Neural progenitor cell (in vitro differentiated cells): ENCODE measurements around the gene ANXA11. TPM values are rescaled to one million over a fixed set of nuclear protein-coding genes. Genes with fewer than 3 reads are reported as not detected.

Experiments
- DNase-seq: peaks from one replicate; pipeline ENCODE4 v3.0.0-alpha.2; 2016; ENCODE audit warnings: low spot score
- H2AFZ ChIP-seq: fragments of 200-600 bp; sonication (generic); replicated peaks from 2 replicates; pipeline ENCODE4 v1.6.1; 2016; ENCODE audit warnings: antibody characterized with exemption
- H3F3A ChIP-seq: fragments of 200-600 bp; sonication (generic); 2 replicates; pipeline ENCODE4 v1.6.1; 2016; ENCODE audit warnings: antibody characterized with exemption, low read depth
- H3K27ac ChIP-seq: fragments of 200-600 bp; sonication (generic); 2 replicates; pipeline ENCODE4 v1.5.1; 2016; ENCODE audit warnings: mild to moderate bottlenecking
- H3K27me3 ChIP-seq: fragments of 200-600 bp; sonication (generic); 2 replicates; pipeline ENCODE4 v1.6.1; 2016; ENCODE audit warnings: mild to moderate bottlenecking, moderate library complexity
- H3K36me3 ChIP-seq: fragments of 200-600 bp; sonication (generic); 2 replicates; pipeline ENCODE4 v1.5.1; 2016
- H3K4me1 ChIP-seq: fragments of 200-600 bp; sonication (generic); 2 replicates; pipeline ENCODE4 v1.6.1; 2016; ENCODE audit warnings: mixed run types
- H3K4me2 ChIP-seq: fragments of 200-600 bp; sonication (generic); 2 replicates; pipeline ENCODE4 v1.6.1; 2016
- H3K4me3 ChIP-seq: fragments of 200-600 bp; sonication (generic); 2 replicates; pipeline ENCODE4 v1.5.1; 2016
- H3K79me2 ChIP-seq: fragments of 200-600 bp; sonication (generic); 2 replicates; pipeline ENCODE4 v1.6.1; 2016; ENCODE audit warnings: low read depth
- H3K9ac ChIP-seq: fragments of 200-600 bp; sonication (generic); 2 replicates; pipeline ENCODE4 v1.6.1; 2016
- H3K9me3 ChIP-seq: fragments of 200-600 bp; sonication (generic); 2 replicates; pipeline ENCODE4 v1.5.1; 2016; ENCODE audit warnings: low read depth
- H4K20me1 ChIP-seq: fragments of 200-600 bp; sonication (generic); 2 replicates; pipeline ENCODE4 v1.6.1; 2016; ENCODE audit warnings: low read depth
- H3K27ac Mint-ChIP-seq: 3 replicates; pipeline ENCODE4 v1.8.0; 2021; ENCODE audit warnings: mixed read lengths
- H3K27me3 Mint-ChIP-seq: 2 replicates; pipeline ENCODE4 v1.8.0; 2022; ENCODE audit warnings: low read depth, mild to moderate bottlenecking, inconsistent platforms, moderate library complexity, mixed read lengths; ENCODE audit not compliant: insufficient read depth
- H3K36me3 Mint-ChIP-seq: 3 replicates; pipeline ENCODE4 v1.8.0; 2021; ENCODE audit warnings: mixed read lengths
- H3K4me1 Mint-ChIP-seq: 3 replicates; pipeline ENCODE4 v1.8.0; 2021; ENCODE audit warnings: mixed read lengths
- H3K4me3 Mint-ChIP-seq: 3 replicates; pipeline ENCODE4 v1.8.0; 2021; ENCODE audit warnings: mild to moderate bottlenecking, moderate library complexity, mixed read lengths
- H3K9me3 Mint-ChIP-seq: 3 replicates; pipeline ENCODE4 v1.8.0; 2020; ENCODE audit warnings: mixed read lengths
- CTCF ChIP-seq: fragments of 200-600 bp; sonication (generic); IDR thresholded peaks from 2 replicates; pipeline ENCODE4 v1.5.1; 2017; ENCODE audit warnings: antibody characterized with exemption, mild to moderate bottlenecking
- EZH2 ChIP-seq: fragments of 200-600 bp; sonication (generic); IDR thresholded peaks from 2 replicates; pipeline ENCODE4 v1.6.1; 2017; ENCODE audit warnings: antibody characterized with exemption, mild to moderate bottlenecking, moderate library complexity
- EZH2phosphoT487 ChIP-seq: fragments of 200-600 bp; sonication (generic); IDR thresholded peaks from 2 replicates; pipeline ENCODE4 v1.6.1; 2017; ENCODE audit warnings: antibody characterized with exemption
- total RNA-seq: library from RNA; depleted of rRNA; stranded (reverse); fragments of >200 nt; gene quantifications from 2 replicates; pipeline ENCODE4 v1.2.3, GENCODE V29; 2015; ENCODE audit warnings: low replicate concordance

Gene ANXA11
- total RNA-seq, 1 donor from 2014 or later, result 2.7 TPM

- no peaks in the 10 kb centered on the region for H3K9me3 ChIP-seq
- H3K36me3 Mint-ChIP-seq, result no peaks in the 10 kb centered on the region
- TF ChIP-seq EZH2phosphoT487 (no peak), EZH2 (no peak), CTCF (no peak)
- H3K79me2 ChIP-seq, result no peaks in the 10 kb centered on the region
- peaks cover 29% of the 10 kb centered on the region for H3K27me3 ChIP-seq
- no peak overlapping the region for H3K27ac Mint-ChIP-seq
- H4K20me1 ChIP-seq, result peaks cover 5% of the 10 kb centered on the region
- peaks cover 14% of the 10 kb centered on the region for H3K4me1 ChIP-seq
- no peak overlapping the region for H3K27ac ChIP-seq
- H3K4me1 Mint-ChIP-seq, result peaks cover 18% of the 10 kb centered on the region
- H3K4me2 ChIP-seq, result no peak overlapping the region
- H3K27me3 Mint-ChIP-seq, result peaks cover 15% of the 10 kb centered on the region
- H2AFZ ChIP-seq, result no peak overlapping the region
- no peak overlapping the region for H3K4me3 Mint-ChIP-seq
- no peaks in the 10 kb centered on the region for H3K36me3 ChIP-seq
- no peak overlapping the region for H3K4me3 ChIP-seq
- peaks cover 15% of the 10 kb centered on the region for H3F3A ChIP-seq
- no peaks in the 10 kb centered on the region for H3K9me3 Mint-ChIP-seq
- H3K9ac ChIP-seq, result no peak overlapping the region
- DNase-seq, result no peak
Observed at GRCh38 chr10:80201608-80202141, 3.7 kb downstream of the ANXA11 start.

GRCh38 chr10:80200687-80201086 is 4.7 kb downstream of the ANXA11 start:
- TF ChIP-seq CTCF (no peak), EZH2phosphoT487 (no peak), EZH2 (no peak)
- Histone ChIP-seq H4K20me1 (peaks cover 5% of the 10 kb centered on the region), H3K9ac (no peak overlapping the region), H3K27ac (no peak overlapping the region), H3K4me3 (no peak overlapping the region), H3K9me3 (no peaks in the 10 kb centered on the region), H3K79me2 (no peaks in the 10 kb centered on the region), H3K36me3 (no peaks in the 10 kb centered on the region), H2AFZ (no peak overlapping the region), H3K4me2 (no peak overlapping the region), H3F3A (peaks cover 15% of the 10 kb centered on the region), H3K4me1 (peaks cover 11% of the 10 kb centered on the region), H3K27me3 (peaks cover 19% of the 10 kb centered on the region)
- Mint-ChIP-seq H3K9me3 (no peaks in the 10 kb centered on the region), H3K36me3 (no peaks in the 10 kb centered on the region), H3K4me1 (peaks cover 11% of the 10 kb centered on the region), H3K27me3 (peaks cover 8% of the 10 kb centered on the region), H3K27ac (no peak overlapping the region), H3K4me3 (no peak overlapping the region)
- DNase-seq, result no peak

- Mint-ChIP-seq H3K9me3 (no peaks in the 10 kb centered on the region), H3K27ac (no peak overlapping the region), H3K36me3 (no peaks in the 10 kb centered on the region), H3K4me1 (peaks cover 9% of the 10 kb centered on the region), H3K4me3 (no peak overlapping the region), H3K27me3 (peaks cover 8% of the 10 kb centered on the region)
- DNase-seq, result no peak
- no peak overlapping the region for H3K9ac ChIP-seq
- TF ChIP-seq EZH2phosphoT487 (no peak), EZH2 (no peak), CTCF (no peak)
- peaks cover 15% of the 10 kb centered on the region for H3F3A ChIP-seq
- no peak overlapping the region for H2AFZ ChIP-seq
- no peak overlapping the region for H3K4me2 ChIP-seq
- H3K79me2 ChIP-seq, result no peaks in the 10 kb centered on the region
- H3K4me1 ChIP-seq, result peaks cover 10% of the 10 kb centered on the region
- H3K27ac ChIP-seq, result no peak overlapping the region
- H3K9me3 ChIP-seq, result no peaks in the 10 kb centered on the region
- peaks cover 14% of the 10 kb centered on the region for H3K27me3 ChIP-seq
- no peak overlapping the region for H3K4me3 ChIP-seq
- H3K36me3 ChIP-seq, result no peaks in the 10 kb centered on the region
- peaks cover 5% of the 10 kb centered on the region for H4K20me1 ChIP-seq
Observed at GRCh38 chr10:80200259-80200658, 5.1 kb downstream of the ANXA11 start.
